H9 (cell line): Measurements from ENCODE around the gene TBC1D13. TPM values are rescaled to one million over a fixed set of nuclear protein-coding genes. Genes with fewer than 3 reads are reported as not detected.
"Not testable (repeated sequence)": the region's sequence is repeated elsewhere in the genome, so short reads cannot be mapped to it uniquely, and the experiment has no call there.

Source experiments
- DNase-seq: peaks from one replicate; pipeline ENCODE4 v3.0.0-alpha.2; 2017
- H2AFZ ChIP-seq: one replicate; pipeline ENCODE4 v1.6.1; 2013; ENCODE audit warnings: mild to moderate bottlenecking, low read length, control low read depth, moderate library complexity
- H2AK5ac ChIP-seq: 2 replicates; pipeline ENCODE4 v1.6.1; 2013; ENCODE audit warnings: low read length, control low read depth, mixed read lengths; ENCODE audit not compliant: insufficient read length
- H2BK120ac ChIP-seq: one replicate; pipeline ENCODE4 v1.6.1; 2013; ENCODE audit warnings: low read depth, mild to moderate bottlenecking, low read length, control low read depth, inconsistent platforms; ENCODE audit not compliant: poor library complexity, severe bottlenecking
- H2BK12ac ChIP-seq: 2 replicates; pipeline ENCODE4 v1.6.1; 2013; ENCODE audit warnings: low read length, control low read depth, mixed read lengths, low read depth; ENCODE audit not compliant: insufficient read length
- H2BK15ac ChIP-seq: 2 replicates; pipeline ENCODE4 v1.6.1; 2013; ENCODE audit warnings: low read depth, low read length, control low read depth
- H2BK20ac ChIP-seq: one replicate; pipeline ENCODE4 v1.6.1; 2013; ENCODE audit warnings: low read depth, mild to moderate bottlenecking, low read length, control low read depth, inconsistent platforms; ENCODE audit not compliant: poor library complexity, severe bottlenecking
- H2BK5ac ChIP-seq: 2 replicates; pipeline ENCODE4 v1.6.1; 2013; ENCODE audit warnings: low read length, control low read depth, mixed read lengths; ENCODE audit not compliant: insufficient read length
- H3K14ac ChIP-seq: 2 replicates; pipeline ENCODE4 v1.6.1; 2013; ENCODE audit warnings: low read length, control low read depth; ENCODE audit not compliant: insufficient read depth
- H3K18ac ChIP-seq: 2 replicates; pipeline ENCODE4 v1.6.1; 2013; ENCODE audit warnings: low read depth, mild to moderate bottlenecking, mixed read lengths, low read length, control low read depth; ENCODE audit not compliant: insufficient read length
- H3K23ac ChIP-seq: 2 replicates; pipeline ENCODE4 v1.6.1; 2013; ENCODE audit warnings: low read length, control low read depth, mixed read lengths, low read depth; ENCODE audit not compliant: insufficient read length
- H3K23me2 ChIP-seq: 2 replicates; pipeline ENCODE4 v1.6.1; 2013; ENCODE audit warnings: low read depth, mild to moderate bottlenecking, mixed read lengths, low read length, control low read depth; ENCODE audit not compliant: insufficient read length, poor library complexity, severe bottlenecking
- H3K27ac ChIP-seq: 2 replicates; pipeline ENCODE4 v1.5.1; 2013; ENCODE audit warnings: low read length, control low read depth, mixed read lengths, low read depth; ENCODE audit not compliant: insufficient read length
- H3K27me3 ChIP-seq: 2 replicates; pipeline ENCODE4 v1.6.1; 2013; ENCODE audit warnings: low read length, control low read depth, inconsistent platforms; ENCODE audit not compliant: insufficient read depth
- H3K4ac ChIP-seq: 2 replicates; pipeline ENCODE4 v1.6.1; 2013; ENCODE audit warnings: low read depth, mild to moderate bottlenecking, control low read depth, inconsistent platforms, low read length, moderate library complexity
- H3K4me1 ChIP-seq: 2 replicates; pipeline ENCODE4 v1.6.1; 2013; ENCODE audit warnings: low read length, control low read depth, inconsistent platforms; ENCODE audit not compliant: insufficient read depth
- H3K4me2 ChIP-seq: 2 replicates; pipeline ENCODE4 v1.6.1; 2013; ENCODE audit warnings: low read length, control low read depth, mixed read lengths; ENCODE audit not compliant: insufficient read length, insufficient read depth
- H3K56ac ChIP-seq: 2 replicates; pipeline ENCODE4 v1.6.1; 2013; ENCODE audit warnings: low read depth, mild to moderate bottlenecking, mixed read lengths, low read length, control low read depth; ENCODE audit not compliant: insufficient read length
- H3K79me1 ChIP-seq: 2 replicates; pipeline ENCODE4 v1.6.1; 2013; ENCODE audit warnings: low read depth, mild to moderate bottlenecking, moderate library complexity, low read length, control low read depth, inconsistent platforms; ENCODE audit not compliant: insufficient read depth, poor library complexity, severe bottlenecking
- H3K79me2 ChIP-seq: 2 replicates; pipeline ENCODE4 v1.6.1; 2013; ENCODE audit warnings: low read length, control low read depth, inconsistent platforms; ENCODE audit not compliant: insufficient read depth
- H3K9ac ChIP-seq: 2 replicates; pipeline ENCODE4 v1.6.1; 2013; ENCODE audit warnings: low read length, control low read depth, mixed read lengths; ENCODE audit not compliant: insufficient read length; ENCODE audit errors: extremely low read depth
- H3K9me3 ChIP-seq: one replicate; pipeline ENCODE4 v1.6.1; 2013; ENCODE audit warnings: low read depth, low read length, inconsistent platforms; ENCODE audit not compliant: control insufficient read depth
- H3T11ph ChIP-seq: one replicate; pipeline ENCODE4 v1.6.1; 2013; ENCODE audit warnings: mild to moderate bottlenecking, low read length, control low read depth, inconsistent platforms
- H4K20me1 ChIP-seq: one replicate; pipeline ENCODE4 v1.6.1; 2013; ENCODE audit not compliant: control insufficient read depth, insufficient read length, insufficient read depth
- H4K5ac ChIP-seq: 2 replicates; pipeline ENCODE4 v1.6.1; 2013; ENCODE audit warnings: low read depth, mild to moderate bottlenecking, mixed read lengths, low read length, control low read depth; ENCODE audit not compliant: insufficient read length
- H4K8ac ChIP-seq: replicated peaks from 2 replicates; pipeline ENCODE4 v1.6.1; 2013; ENCODE audit warnings: low read length, control low read depth, mixed read lengths, low read depth; ENCODE audit not compliant: insufficient read length
- H4K91ac ChIP-seq: 2 replicates; pipeline ENCODE4 v1.6.1; 2013; ENCODE audit warnings: low read depth, mild to moderate bottlenecking, moderate library complexity, mixed read lengths, low read length, control low read depth; ENCODE audit not compliant: insufficient read length
- H3K27ac Mint-ChIP-seq, 3 experiments: 2 replicates in 2 of 3; 3 replicates in 1 of 3; pipeline ENCODE4 v1.8.0; 2020 to 2021; ENCODE audit warnings: mixed read lengths in 3 of 3, mild to moderate bottlenecking in 1 of 3, moderate library complexity in 1 of 3
- H3K27me3 Mint-ChIP-seq: 2 replicates; pipeline ENCODE4 v1.8.0; 2021; ENCODE audit warnings: low read depth, mild to moderate bottlenecking, moderate library complexity, mixed read lengths
- H3K36me3 Mint-ChIP-seq, 3 experiments: 2 replicates in 2 of 3; 3 replicates in 1 of 3; pipeline ENCODE4 v1.8.0; 2020 to 2021; ENCODE audit warnings: low read depth in 3 of 3, mixed read lengths in 3 of 3; ENCODE audit not compliant: insufficient read depth in 1 of 3
- H3K4me1 Mint-ChIP-seq, 2 experiments: 2 replicates each; pipeline ENCODE4 v1.8.0; 2020; ENCODE audit warnings: mixed read lengths in 2 of 2
- H3K4me3 Mint-ChIP-seq, 2 experiments: 2 replicates in 1 of 2; 3 replicates in 1 of 2; pipeline ENCODE4 v1.8.0; 2020 to 2021; ENCODE audit warnings: mild to moderate bottlenecking in 2 of 2, mixed read lengths in 2 of 2, moderate library complexity in 1 of 2
- H3K9me3 Mint-ChIP-seq, 2 experiments: 2 replicates in 1 of 2; 3 replicates in 1 of 2; pipeline ENCODE4 v1.8.0; 2020; ENCODE audit warnings: mild to moderate bottlenecking in 2 of 2, mixed read lengths in 2 of 2, moderate library complexity in 1 of 2
- WGBS: extraction: QIAGEN DNeasy Blood & Tissue Kit; methylation state at CpG from one replicate; pipeline ENCODE4 v1.1.7; 2013; ENCODE audit warnings: missing lambda C conversion rate, low lambda C conversion rate, mixed read lengths; ENCODE audit not compliant: insufficient read length; ENCODE audit errors: extremely low coverage; 5-methylcytosine and 5-hydroxymethylcytosine counted together
- total RNA-seq: library from RNA; stranded (reverse); gene quantifications from 2 replicates; pipeline ENCODE4 v1.2.1, GENCODE V29; 2021
- TF ChIP-seq, protein P1 (sequence below): fragments of 200-600 bp; sonication (generic); conservative IDR thresholded peaks from 3 replicates; pipeline ENCODE4 v1.8.0; 2021; ENCODE audit warnings: antibody characterized with exemption, mild to moderate bottlenecking

The TBC1D13 gene
- total RNA-seq, 1 experiment from 2014 or later: 27.3 TPM

- H2AFZ ChIP-seq: no peak overlapping the region
- Mint-ChIP-seq H3K27me3 (no peaks in the 10 kb centered on the region; the same call in 1 of the 2 replicates), H3K27ac (no peak overlapping the region), H3K36me3 (peaks cover 5 to 43% (median 34%) of the 10 kb centered on the region in 3 experiments; a peak in 6 of 7 replicates), H3K9me3 (no peaks in the 10 kb centered on the region), H3K4me3 (no peak overlapping the region), H3K4me1 (0 out of 4 replicates have a peak, but pooled peaks cover under 1% of the 10 kb centered on the region in 2 experiments)
- H3K79me2 ChIP-seq: no peaks in the 10 kb centered on the region
- no peaks in the 10 kb centered on the region for H3K23me2 ChIP-seq
- no peak overlapping the region for H3K18ac ChIP-seq
- TF ChIP-seq, protein P1, sequence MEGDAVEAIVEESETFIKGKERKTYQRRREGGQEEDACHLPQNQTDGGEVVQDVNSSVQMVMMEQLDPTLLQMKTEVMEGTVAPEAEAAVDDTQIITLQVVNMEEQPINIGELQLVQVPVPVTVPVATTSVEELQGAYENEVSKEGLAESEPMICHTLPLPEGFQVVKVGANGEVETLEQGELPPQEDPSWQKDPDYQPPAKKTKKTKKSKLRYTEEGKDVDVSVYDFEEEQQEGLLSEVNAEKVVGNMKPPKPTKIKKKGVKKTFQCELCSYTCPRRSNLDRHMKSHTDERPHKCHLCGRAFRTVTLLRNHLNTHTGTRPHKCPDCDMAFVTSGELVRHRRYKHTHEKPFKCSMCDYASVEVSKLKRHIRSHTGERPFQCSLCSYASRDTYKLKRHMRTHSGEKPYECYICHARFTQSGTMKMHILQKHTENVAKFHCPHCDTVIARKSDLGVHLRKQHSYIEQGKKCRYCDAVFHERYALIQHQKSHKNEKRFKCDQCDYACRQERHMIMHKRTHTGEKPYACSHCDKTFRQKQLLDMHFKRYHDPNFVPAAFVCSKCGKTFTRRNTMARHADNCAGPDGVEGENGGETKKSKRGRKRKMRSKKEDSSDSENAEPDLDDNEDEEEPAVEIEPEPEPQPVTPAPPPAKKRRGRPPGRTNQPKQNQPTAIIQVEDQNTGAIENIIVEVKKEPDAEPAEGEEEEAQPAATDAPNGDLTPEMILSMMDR: no peak
- H3K56ac ChIP-seq: no peak overlapping the region
- H3K4me1 ChIP-seq: no peaks in the 10 kb centered on the region
- H3K4me2 ChIP-seq: no peak overlapping the region
- H3K14ac ChIP-seq: no peak overlapping the region
- H3K4ac ChIP-seq: no peak overlapping the region
- H3K9ac ChIP-seq: no peak overlapping the region
- no peak overlapping the region for H4K91ac ChIP-seq
- H3T11ph ChIP-seq: no peak overlapping the region
- WGBS: no CpG with 5 or more reads among the region's 8 CpGs
- H3K9me3 ChIP-seq: no peaks in the 10 kb centered on the region
- no peak overlapping the region for H2AK5ac ChIP-seq
- H3K27ac ChIP-seq: no peak overlapping the region
- no peak overlapping the region for H2BK5ac ChIP-seq
- no peaks in the 10 kb centered on the region for H3K27me3 ChIP-seq
- H4K20me1 ChIP-seq: no peaks in the 10 kb centered on the region
- H3K79me1 ChIP-seq: peaks cover 4% of the 10 kb centered on the region
- H3K23ac ChIP-seq: no peak overlapping the region
- no peak overlapping the region for H2BK12ac ChIP-seq
- H2BK15ac ChIP-seq: no peak overlapping the region
- H2BK20ac ChIP-seq: no peak overlapping the region
- H4K5ac ChIP-seq: no peak overlapping the region
- no peak for DNase-seq
- H4K8ac ChIP-seq: no peak overlapping the region
- no peak overlapping the region for H2BK120ac ChIP-seq
Measured at GRCh38 chr9:128792978-128793686, 6.1 kb downstream of the TBC1D13 start.

- H2BK5ac ChIP-seq, H3K23ac ChIP-seq, H3K4me3 Mint-ChIP-seq, H3K79me1 ChIP-seq, H3K27ac ChIP-seq, H3K27ac Mint-ChIP-seq, H2BK120ac ChIP-seq, H4K91ac ChIP-seq, H3K27me3 ChIP-seq, H2BK15ac ChIP-seq, H3K9me3 ChIP-seq, H3K23me2 ChIP-seq, H3K4ac ChIP-seq, H4K20me1 ChIP-seq, H2AFZ ChIP-seq, H3K18ac ChIP-seq, H3K4me1 ChIP-seq, H2BK12ac ChIP-seq, H3K27me3 Mint-ChIP-seq, H2AK5ac ChIP-seq, H3K4me2 ChIP-seq, H3K56ac ChIP-seq, H4K8ac ChIP-seq, H3K79me2 ChIP-seq, H3K9me3 Mint-ChIP-seq, H3T11ph ChIP-seq, DNase-seq, H2BK20ac ChIP-seq, H3K14ac ChIP-seq, H4K5ac ChIP-seq, H3K9ac ChIP-seq, H3K4me1 Mint-ChIP-seq: not testable (repeated sequence)
- WGBS: no CpG with 5 or more reads among the region's 2 CpGs
- H3K36me3 Mint-ChIP-seq: peaks cover 5 to 59% (median 39%) of the 10 kb centered on the region in 3 experiments; a peak in 6 of 7 replicates
Measured at GRCh38 chr9:128794961-128795360, 7.9 kb downstream of the TBC1D13 start.
